Mammary epithelial cell (primary cell): Measurements from ENCODE around the gene CYP4F22.

ENCODE experiments used
- EZH2 ChIP-seq: IDR thresholded peaks from 2 replicates; pipeline ENCODE4 v1.6.1; 2012; ENCODE audit warnings: low read length, inconsistent platforms, borderline replicate concordance
- TF ChIP-seq, protein P1 (sequence below), 2 donors: IDR thresholded peaks in 1 of 2; conservative IDR thresholded peaks in 1 of 2; 2 replicates each; pipeline ENCODE4 v1.5.1; 2011 to 2012; ENCODE audit warnings: inconsistent platforms in 2 of 2, low read length in 2 of 2, mild to moderate bottlenecking in 2 of 2, control low read depth in 1 of 2, low read depth in 1 of 2; ENCODE audit not compliant: insufficient read depth in 1 of 2; ENCODE audit errors: extremely low read depth in 1 of 2

DNA sequence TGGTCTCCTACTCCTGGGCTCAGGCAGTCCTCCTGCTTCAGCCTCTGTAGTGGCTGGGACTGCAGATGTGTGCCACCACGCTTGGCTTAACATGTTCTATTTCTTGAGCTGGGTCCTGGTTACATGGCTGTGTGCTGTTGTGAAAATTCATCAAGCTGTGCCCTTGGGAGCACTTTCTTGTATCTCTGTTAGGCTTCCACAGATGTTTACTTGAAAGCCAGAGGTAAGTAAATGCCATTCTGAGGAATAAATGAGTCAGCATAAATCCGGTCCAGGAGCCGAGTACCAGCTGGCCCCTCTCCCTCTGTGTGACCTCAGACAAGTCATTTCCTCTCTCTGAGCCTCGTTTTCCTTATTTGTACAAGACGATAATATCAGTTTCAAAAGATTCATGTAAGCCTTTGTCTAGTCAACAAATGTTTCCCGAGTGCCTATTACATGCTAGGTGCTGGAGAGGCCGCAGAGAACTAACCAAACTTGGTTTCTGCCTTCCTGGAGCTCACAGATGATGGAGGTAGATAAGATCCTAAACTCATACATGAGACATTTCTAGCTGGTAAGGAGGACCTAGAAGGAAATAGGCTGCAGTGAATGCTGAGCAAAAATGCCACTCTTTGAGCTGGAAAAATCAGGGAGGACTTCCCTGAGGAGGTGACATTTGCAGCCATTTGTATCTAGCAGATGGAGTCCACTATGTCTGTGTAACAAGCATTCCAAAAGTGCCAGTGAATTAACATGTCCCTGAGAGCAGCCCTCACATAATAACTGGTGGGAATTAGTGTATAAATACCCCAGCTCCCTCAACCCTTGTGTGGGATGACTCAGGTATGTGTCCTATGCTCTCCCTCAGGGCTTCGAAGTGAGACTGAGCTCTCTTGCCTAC lies 41.2 kb upstream of the CYP4F22 start:
- TF ChIP-seq, protein P1, sequence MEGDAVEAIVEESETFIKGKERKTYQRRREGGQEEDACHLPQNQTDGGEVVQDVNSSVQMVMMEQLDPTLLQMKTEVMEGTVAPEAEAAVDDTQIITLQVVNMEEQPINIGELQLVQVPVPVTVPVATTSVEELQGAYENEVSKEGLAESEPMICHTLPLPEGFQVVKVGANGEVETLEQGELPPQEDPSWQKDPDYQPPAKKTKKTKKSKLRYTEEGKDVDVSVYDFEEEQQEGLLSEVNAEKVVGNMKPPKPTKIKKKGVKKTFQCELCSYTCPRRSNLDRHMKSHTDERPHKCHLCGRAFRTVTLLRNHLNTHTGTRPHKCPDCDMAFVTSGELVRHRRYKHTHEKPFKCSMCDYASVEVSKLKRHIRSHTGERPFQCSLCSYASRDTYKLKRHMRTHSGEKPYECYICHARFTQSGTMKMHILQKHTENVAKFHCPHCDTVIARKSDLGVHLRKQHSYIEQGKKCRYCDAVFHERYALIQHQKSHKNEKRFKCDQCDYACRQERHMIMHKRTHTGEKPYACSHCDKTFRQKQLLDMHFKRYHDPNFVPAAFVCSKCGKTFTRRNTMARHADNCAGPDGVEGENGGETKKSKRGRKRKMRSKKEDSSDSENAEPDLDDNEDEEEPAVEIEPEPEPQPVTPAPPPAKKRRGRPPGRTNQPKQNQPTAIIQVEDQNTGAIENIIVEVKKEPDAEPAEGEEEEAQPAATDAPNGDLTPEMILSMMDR (conservative IDR thresholded peaks at IDR 0.05 in 1 of 2, IDR thresholded peaks at IDR 0.05 in 1 of 2; ENCODE audit: extremely low read depth in 1 of 2, insufficient read depth in 1 of 2, low read depth in 1 of 2, low read length in 2 of 2) = no peak
- TF ChIP-seq EZH2 = no peak
